ENCODE results near the gene COMMD7. TPM values are rescaled to one million over a fixed set of nuclear protein-coding genes. Genes with fewer than 3 reads are reported as not detected.

COMMD7 gene
- total and polyA plus RNA-seq, 9 of the 15 experiments (the other 6 are each of a cell fraction or from before 2014, with no cell fraction given) = 11.9 to 69.1 (median 34.7) TPM

- TF ChIP-seq CHAMP1 (IDR thresholded peaks at IDR 0.05) (no peak), POLR2H (tag; IDR thresholded peaks at IDR 0.05; ENCODE audit: low read depth) (no peak), ZNF668 (CRISPR knock-in tag; IDR thresholded peaks at IDR 0.05) (no peak), NCOA4 (IDR thresholded peaks at IDR 0.05; ENCODE audit: partially characterized antibody) (no peak), TFE3 (CRISPR knock-in tag; IDR thresholded peaks at IDR 0.05) (no peak), KLF6 (CRISPR knock-in tag; IDR thresholded peaks at IDR 0.05; ENCODE audit: borderline replicate concordance) (no peak), EP300 (IDR thresholded peaks at IDR 0.05; ENCODE audit: low read length) (no peak)
Measured at GRCh38 chr20:32775336-32775991, 32.2 kb upstream of the COMMD7 start (continued).
